A549 (cell line): Measurements from ENCODE around the gene TANGO2.

Experiments
- CTCF ChIP-seq: fragments of >200 bp; sonication (Bioruptor Twin); formaldehyde crosslinking; IDR thresholded peaks from 3 replicates; pipeline ENCODE4 v1.5.1; 2016
- EP300 ChIP-seq, 2 experiments: fragments of >200 bp; sonication (Bioruptor Twin); formaldehyde crosslinking; IDR thresholded peaks; 2 replicates in 1 of 2; 3 replicates in 1 of 2; pipeline ENCODE4 v1.6.1; 2016 to 2017
- FOSB ChIP-seq: fragments of 250-450 bp; sonication (Bioruptor Pico); IDR thresholded peaks from 2 replicates; pipeline ENCODE4 v1.5.0; 2020; ENCODE audit warnings: mild to moderate bottlenecking, moderate library complexity
- HMGXB4 ChIP-seq: fragments of 250-450 bp; sonication (Bioruptor Pico); IDR thresholded peaks from 2 replicates; pipeline ENCODE4 v1.5.0; 2021; ENCODE audit warnings: mild to moderate bottlenecking, moderate library complexity, borderline replicate concordance
- HOXA7 ChIP-seq: fragments of 250-450 bp; sonication (Bioruptor Pico); IDR thresholded peaks from 2 replicates; pipeline ENCODE4 v1.5.0; 2020; ENCODE audit warnings: mild to moderate bottlenecking, moderate library complexity
- JUN ChIP-seq, 2 experiments: fragments of >200 bp; sonication (Bioruptor Twin); formaldehyde crosslinking; IDR thresholded peaks; 2 replicates in 1 of 2; 3 replicates in 1 of 2; pipeline ENCODE4 v1.6.1; 2016 to 2017
- MYC ChIP-seq: IDR thresholded peaks from 2 replicates; pipeline ENCODE4 v1.6.1; 2012; ENCODE audit warnings: mild to moderate bottlenecking, inconsistent platforms, low read length, improper control_type of control experiment, borderline replicate concordance
- POLR2A ChIP-seq: IDR thresholded peaks from 2 replicates; pipeline ENCODE4 v1.6.1; 2012; ENCODE audit warnings: mild to moderate bottlenecking, low read length
- RAD21 ChIP-seq, 2 experiments: fragments of >200 bp in 1 of 2; sonication (Bioruptor Twin) in 1 of 2; formaldehyde crosslinking in 1 of 2; IDR thresholded peaks in 1 of 2; conservative IDR thresholded peaks in 1 of 2; 2 replicates in 1 of 2; 3 replicates in 1 of 2; pipeline ENCODE4 v1.6.1; 2012 to 2018; ENCODE audit warnings: inconsistent platforms in 1 of 2
- USF2 ChIP-seq: fragments of 450-650 bp; IDR thresholded peaks from 2 replicates; pipeline ENCODE4 v1.6.1; 2014; ENCODE audit warnings: antibody characterized with exemption
- TF ChIP-seq, protein P1 (sequence below): fragments of 150-350 bp; IDR thresholded peaks from 2 replicates; pipeline ENCODE4 v1.6.1; 2014; ENCODE audit warnings: low read depth, mild to moderate bottlenecking, low read length
- TF ChIP-seq, protein P2 (sequence below): IDR thresholded peaks from 2 replicates; pipeline ENCODE4 v1.6.1; 2012

GRCh38 chr22:19986011-19986409 is 34.9 kb upstream of the TANGO2 start:
- TF ChIP-seq CTCF (no peak), JUN (IDR thresholded peaks at IDR 0.05) (no peak), POLR2A (no peak), RAD21 (conservative IDR thresholded peaks at IDR 0.05 in 1 of 2, IDR thresholded peaks at IDR 0.05 in 1 of 2) (no peak), FOSB (CRISPR knock-in tag) (no peak), HOXA7 (CRISPR knock-in tag) (no peak), EP300 (IDR thresholded peaks at IDR 0.05) (no peak), USF2 (no peak), HMGXB4 (no peak), MYC (no peak)
- TF ChIP-seq, protein P1, sequence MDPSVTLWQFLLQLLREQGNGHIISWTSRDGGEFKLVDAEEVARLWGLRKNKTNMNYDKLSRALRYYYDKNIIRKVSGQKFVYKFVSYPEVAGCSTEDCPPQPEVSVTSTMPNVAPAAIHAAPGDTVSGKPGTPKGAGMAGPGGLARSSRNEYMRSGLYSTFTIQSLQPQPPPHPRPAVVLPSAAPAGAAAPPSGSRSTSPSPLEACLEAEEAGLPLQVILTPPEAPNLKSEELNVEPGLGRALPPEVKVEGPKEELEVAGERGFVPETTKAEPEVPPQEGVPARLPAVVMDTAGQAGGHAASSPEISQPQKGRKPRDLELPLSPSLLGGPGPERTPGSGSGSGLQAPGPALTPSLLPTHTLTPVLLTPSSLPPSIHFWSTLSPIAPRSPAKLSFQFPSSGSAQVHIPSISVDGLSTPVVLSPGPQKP: no peak
- TF ChIP-seq, protein P2, sequence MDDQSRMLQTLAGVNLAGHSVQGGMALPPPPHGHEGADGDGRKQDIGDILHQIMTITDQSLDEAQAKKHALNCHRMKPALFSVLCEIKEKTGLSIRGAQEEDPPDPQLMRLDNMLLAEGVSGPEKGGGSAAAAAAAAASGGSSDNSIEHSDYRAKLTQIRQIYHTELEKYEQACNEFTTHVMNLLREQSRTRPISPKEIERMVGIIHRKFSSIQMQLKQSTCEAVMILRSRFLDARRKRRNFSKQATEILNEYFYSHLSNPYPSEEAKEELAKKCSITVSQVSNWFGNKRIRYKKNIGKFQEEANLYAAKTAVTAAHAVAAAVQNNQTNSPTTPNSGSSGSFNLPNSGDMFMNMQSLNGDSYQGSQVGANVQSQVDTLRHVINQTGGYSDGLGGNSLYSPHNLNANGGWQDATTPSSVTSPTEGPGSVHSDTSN: no peak
